DOHH2 (cell line): ENCODE results near the gene CDK9.

Experiments used
- EZH2phosphoT487 ChIP-seq: fragments of 200-600 bp; sonication (generic); IDR thresholded peaks from 2 replicates; pipeline ENCODE4 v1.6.1; 2017; ENCODE audit warnings: borderline replicate concordance, mild to moderate bottlenecking, antibody characterized with exemption, low read length, moderate library complexity, mixed read lengths
- TF ChIP-seq, protein P1 (sequence below): fragments of 200-600 bp; sonication (generic); IDR thresholded peaks from one replicate; pipeline ENCODE4 v1.5.1; 2014; ENCODE audit warnings: antibody characterized with exemption, mild to moderate bottlenecking, low read depth, low read length; ENCODE audit not compliant: poor library complexity, severe bottlenecking

DNA sequence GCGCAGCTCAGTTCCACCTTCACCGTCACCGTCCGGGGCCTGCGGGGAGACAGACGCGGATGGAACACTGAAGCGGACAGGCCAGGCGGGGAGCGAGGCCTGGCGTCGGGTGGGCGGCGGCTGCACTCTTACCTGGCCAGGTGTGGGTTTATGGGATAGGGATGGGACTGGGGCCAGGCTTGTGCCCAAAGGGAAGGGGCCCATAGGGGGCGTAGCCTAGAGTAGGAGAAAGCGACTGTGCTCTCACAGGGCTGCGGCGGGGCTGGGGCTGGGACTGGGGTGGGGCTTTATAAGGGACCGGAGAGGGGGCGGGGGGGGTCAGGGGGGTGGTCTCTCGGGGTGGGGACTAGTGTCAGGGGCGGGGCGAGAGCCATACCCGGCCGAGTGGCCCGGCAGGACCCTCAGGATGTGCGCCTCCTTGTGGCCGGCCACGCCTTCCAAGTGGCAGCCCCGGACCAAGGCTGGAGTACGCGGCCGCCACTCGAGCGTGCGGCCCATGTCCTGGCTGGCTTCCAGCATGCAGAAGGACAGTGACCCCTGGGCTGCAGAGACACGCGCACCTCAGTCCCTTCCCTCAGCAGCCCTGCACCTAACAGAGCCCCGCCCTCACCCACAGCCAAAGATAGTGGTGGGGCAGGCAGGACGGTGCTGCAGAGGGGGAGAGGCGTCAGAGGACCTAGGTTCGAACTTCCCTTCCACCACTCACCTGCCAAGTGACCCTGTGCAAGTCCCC, 39.7 kb downstream of the CDK9 start:
- TF ChIP-seq, protein P1, sequence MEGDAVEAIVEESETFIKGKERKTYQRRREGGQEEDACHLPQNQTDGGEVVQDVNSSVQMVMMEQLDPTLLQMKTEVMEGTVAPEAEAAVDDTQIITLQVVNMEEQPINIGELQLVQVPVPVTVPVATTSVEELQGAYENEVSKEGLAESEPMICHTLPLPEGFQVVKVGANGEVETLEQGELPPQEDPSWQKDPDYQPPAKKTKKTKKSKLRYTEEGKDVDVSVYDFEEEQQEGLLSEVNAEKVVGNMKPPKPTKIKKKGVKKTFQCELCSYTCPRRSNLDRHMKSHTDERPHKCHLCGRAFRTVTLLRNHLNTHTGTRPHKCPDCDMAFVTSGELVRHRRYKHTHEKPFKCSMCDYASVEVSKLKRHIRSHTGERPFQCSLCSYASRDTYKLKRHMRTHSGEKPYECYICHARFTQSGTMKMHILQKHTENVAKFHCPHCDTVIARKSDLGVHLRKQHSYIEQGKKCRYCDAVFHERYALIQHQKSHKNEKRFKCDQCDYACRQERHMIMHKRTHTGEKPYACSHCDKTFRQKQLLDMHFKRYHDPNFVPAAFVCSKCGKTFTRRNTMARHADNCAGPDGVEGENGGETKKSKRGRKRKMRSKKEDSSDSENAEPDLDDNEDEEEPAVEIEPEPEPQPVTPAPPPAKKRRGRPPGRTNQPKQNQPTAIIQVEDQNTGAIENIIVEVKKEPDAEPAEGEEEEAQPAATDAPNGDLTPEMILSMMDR: peak; percentile 70
- TF ChIP-seq EZH2phosphoT487: no peak
